ENCODE measurements around the gene ORMDL3. TPM values are rescaled to one million over a fixed set of nuclear protein-coding genes. Genes with fewer than 3 reads are reported as not detected.

ORMDL3 gene, protein sequence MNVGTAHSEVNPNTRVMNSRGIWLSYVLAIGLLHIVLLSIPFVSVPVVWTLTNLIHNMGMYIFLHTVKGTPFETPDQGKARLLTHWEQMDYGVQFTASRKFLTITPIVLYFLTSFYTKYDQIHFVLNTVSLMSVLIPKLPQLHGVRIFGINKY
- total RNA-seq: 28.7 and 43.4 TPM in 2 replicates

GRCh38 chr17:39927101-39927928, at the start of gene ORMDL3, which contains the start of gene LRRC3C:
ORMDL3 (minus strand) TSS chr17:39927601; CDS start chr17:39924203, 3,398 bp downstream.
LRRC3C (plus strand) TSS chr17:39927732; CDS start chr17:39941524, 13,792 bp downstream.

DNA sequence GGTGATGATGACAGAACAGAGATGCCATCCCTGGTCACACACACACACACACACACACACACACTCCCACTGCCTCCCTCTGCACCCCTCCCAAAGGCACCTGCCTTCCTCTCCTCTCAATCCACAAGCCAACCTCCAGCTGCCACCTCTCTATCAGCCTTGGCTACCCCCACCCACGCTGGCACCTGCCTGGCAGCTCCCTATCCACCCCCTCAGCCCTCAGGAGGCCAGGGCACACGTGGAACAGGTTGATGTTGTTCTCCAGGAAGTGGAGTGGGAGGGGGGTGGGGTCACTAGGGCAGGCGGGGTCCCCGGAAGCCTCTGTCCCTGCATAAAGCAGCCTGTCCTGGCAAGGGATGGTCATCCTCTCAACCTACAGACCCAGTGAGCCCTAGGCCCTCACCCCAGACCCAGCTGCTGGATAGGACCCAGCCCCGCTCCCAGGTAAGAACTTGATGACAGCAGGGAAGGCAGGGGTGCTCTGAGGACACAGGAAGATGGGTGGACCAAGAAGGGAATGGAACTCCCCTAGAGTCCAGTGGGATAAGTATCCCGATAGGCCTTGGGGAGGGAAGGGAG, 35.3 kb upstream of the ORMDL3 start, which contains the start of gene GSDMA:
Gene GSDMA (plus strand): TSS at position 363 of the 579 bp plus-strand sequence. CDS start 2,684 bp downstream, outside the sequence.

Other genes starting within 250 kb of the ORMDL3 start
- 8.2 and 12.0 TPM in 2 replicates for gene PGAP3, start 239.5 kb downstream of the ORMDL3 start, total RNA-seq
- 40.3 and 103 TPM in 2 replicates for gene ERBB2, start 227.5 kb downstream of the ORMDL3 start, total RNA-seq
- 16.6 and 21.9 TPM in 2 replicates for gene MIEN1, start 197.1 kb downstream of the ORMDL3 start, total RNA-seq
- gene GRB7, start 189.7 kb downstream of the ORMDL3 start, total RNA-seq: 11.3 and 12.0 TPM in 2 replicates
- gene IKZF3, start 63.3 kb downstream of the ORMDL3 start, total RNA-seq: under 0.01 and 0.57 TPM in 2 replicates
- gene ZPBP2, start 59.4 kb downstream of the ORMDL3 start, total RNA-seq: not detected in 2 replicates
- gene GSDMB, start 9.0 kb downstream of the ORMDL3 start, total RNA-seq: 4.1 and 9.0 TPM in 2 replicates
- not detected in 2 replicates for gene LRRC3C, start 131 bp upstream of the ORMDL3 start, total RNA-seq
- gene GSDMA, start 35.4 kb upstream of the ORMDL3 start, total RNA-seq: 0.21 and 7.9 TPM in 2 replicates
- gene PSMD3, start 53.2 kb upstream of the ORMDL3 start, total RNA-seq: 93.3 and 93.6 TPM in 2 replicates
- 0.34 TPM in 1 of 2 replicates, not detected in the other for gene CSF3, start 87.8 kb upstream of the ORMDL3 start, total RNA-seq
- 20.2 and 32.7 TPM in 2 replicates for gene MED24, start 126.8 kb upstream of the ORMDL3 start, total RNA-seq
- gene THRA, start 135.4 kb upstream of the ORMDL3 start, total RNA-seq: 4.4 and 16.2 TPM in 2 replicates
- 1.7 and 5.7 TPM in 2 replicates for gene NR1D1, start 173.0 kb upstream of the ORMDL3 start, total RNA-seq
- 28.7 and 52.5 TPM in 2 replicates for gene MSL1, start 194.4 kb upstream of the ORMDL3 start, total RNA-seq
- gene CASC3, start 212.9 kb upstream of the ORMDL3 start, total RNA-seq: 19.3 and 24.3 TPM in 2 replicates
- 13.7 and 26.3 TPM in 2 replicates for gene RAPGEFL1, start 249.9 kb upstream of the ORMDL3 start, total RNA-seq

Measured in nasal cavity respiratory epithelium epithelial cell of viscerocranial mucosa (primary cell).